ENCODE results near the gene OR2Y1. TPM values are rescaled to one million over a fixed set of nuclear protein-coding genes. Genes with fewer than 3 reads are reported as not detected.

Gene OR2Y1
- total RNA-seq, 4 donors from 2014 or later, result not detected

- DNase-seq (ENCODE audit: low spot score in 2 of 2), result no peak
- WGBS, 2 donors, result 78 to 83% methylated on average over 2 of the region's 2 CpGs
- H3K9me3 ChIP-seq, result no peaks in the 10 kb centered on the region
- no peak overlapping the region for H3K4me3 ChIP-seq
- H3K27ac ChIP-seq, result no peak overlapping the region
- TF ChIP-seq CTCF (IDR thresholded peaks at IDR 0.05) (no peak), EP300 (IDR thresholded peaks at IDR 0.05) (no peak), POLR2A (IDR thresholded peaks at IDR 0.05) (no peak)
- H3K4me1 ChIP-seq, result no peaks in the 10 kb centered on the region
- no peaks in the 10 kb centered on the region for H3K36me3 ChIP-seq
- H3K27me3 ChIP-seq, result no peaks in the 10 kb centered on the region
These were observed 3.3 kb downstream of the OR2Y1 start for GRCh38 chr5:180736536-180736935.

GRCh38 chr5:180724944-180725343, 14.9 kb downstream of the OR2Y1 start:
- Histone ChIP-seq H3K27me3 (no peaks in the 10 kb centered on the region), H3K36me3 (no peaks in the 10 kb centered on the region), H3K9me3 (no peaks in the 10 kb centered on the region), H3K4me3 (no peak overlapping the region), H3K27ac (no peak overlapping the region), H3K4me1 (no peaks in the 10 kb centered on the region)
- TF ChIP-seq EP300 (IDR thresholded peaks at IDR 0.05) (no peak), CTCF (IDR thresholded peaks at IDR 0.05) (no peak), POLR2A (IDR thresholded peaks at IDR 0.05) (no peak)
- DNase-seq (ENCODE audit: low spot score in 2 of 2), result no peak
- 77 to 85% methylated on average over 8 of the region's 8 CpGs for WGBS, 2 donors

- Histone ChIP-seq H3K36me3 (no peaks in the 10 kb centered on the region), H3K27ac (no peak overlapping the region), H3K4me1 (no peaks in the 10 kb centered on the region), H3K9me3 (no peaks in the 10 kb centered on the region), H3K4me3 (no peak overlapping the region), H3K27me3 (no peaks in the 10 kb centered on the region)
- no peak for DNase-seq (ENCODE audit: low spot score in 2 of 2)
- WGBS, 2 donors, result 71 to 79% methylated on average over 5 of the region's 5 CpGs
- TF ChIP-seq POLR2A (IDR thresholded peaks at IDR 0.05), result no peak
- no peak for TF ChIP-seq EP300 (IDR thresholded peaks at IDR 0.05)
- no peak for TF ChIP-seq CTCF (IDR thresholded peaks at IDR 0.05)
These were observed 15.9 kb downstream of the OR2Y1 start for GRCh38 chr5:180723936-180724335.

GRCh38 chr5:180720486-180720885, 19.4 kb downstream of the OR2Y1 start:
- Histone ChIP-seq H3K4me1 (no peaks in the 10 kb centered on the region), H3K36me3 (no peaks in the 10 kb centered on the region), H3K9me3 (no peaks in the 10 kb centered on the region), H3K27ac (no peak overlapping the region), H3K4me3 (no peak overlapping the region), H3K27me3 (no peaks in the 10 kb centered on the region)
- TF ChIP-seq CTCF (IDR thresholded peaks at IDR 0.05) (no peak), EP300 (IDR thresholded peaks at IDR 0.05) (no peak), POLR2A (IDR thresholded peaks at IDR 0.05) (no peak)
- WGBS, 2 donors, result 79 to 81% methylated on average over 9 of the region's 9 CpGs
- DNase-seq (ENCODE audit: low spot score in 2 of 2), result no peak

GRCh38 chr5:180719781-180720180, 20.1 kb downstream of the OR2Y1 start:
- 76 to 77% methylated on average over 2 of the region's 2 CpGs for WGBS, 2 donors
- DNase-seq (ENCODE audit: low spot score in 2 of 2), result no peak
- Histone ChIP-seq H3K36me3 (no peaks in the 10 kb centered on the region), H3K9me3 (no peaks in the 10 kb centered on the region), H3K27me3 (no peaks in the 10 kb centered on the region), H3K4me3 (no peak overlapping the region), H3K4me1 (no peaks in the 10 kb centered on the region), H3K27ac (no peak overlapping the region)
- TF ChIP-seq POLR2A (IDR thresholded peaks at IDR 0.05), result no peak
